Neural progenitor cell (in vitro differentiated cells): ENCODE results near the gene EPYC. TPM values are rescaled to one million over a fixed set of nuclear protein-coding genes. Genes with fewer than 3 reads are reported as not detected.

ENCODE experiments used
- DNase-seq: peaks from one replicate; pipeline ENCODE4 v3.0.0-alpha.2; 2016; ENCODE audit warnings: low spot score
- H2AFZ ChIP-seq: fragments of 200-600 bp; sonication (generic); replicated peaks from 2 replicates; pipeline ENCODE4 v1.6.1; 2016; ENCODE audit warnings: antibody characterized with exemption
- H3F3A ChIP-seq: fragments of 200-600 bp; sonication (generic); 2 replicates; pipeline ENCODE4 v1.6.1; 2016; ENCODE audit warnings: antibody characterized with exemption, low read depth
- H3K27ac ChIP-seq: fragments of 200-600 bp; sonication (generic); 2 replicates; pipeline ENCODE4 v1.5.1; 2016; ENCODE audit warnings: mild to moderate bottlenecking
- H3K27me3 ChIP-seq: fragments of 200-600 bp; sonication (generic); 2 replicates; pipeline ENCODE4 v1.6.1; 2016; ENCODE audit warnings: mild to moderate bottlenecking, moderate library complexity
- H3K36me3 ChIP-seq: fragments of 200-600 bp; sonication (generic); 2 replicates; pipeline ENCODE4 v1.5.1; 2016
- H3K4me1 ChIP-seq: fragments of 200-600 bp; sonication (generic); 2 replicates; pipeline ENCODE4 v1.6.1; 2016; ENCODE audit warnings: mixed run types
- H3K4me2 ChIP-seq: fragments of 200-600 bp; sonication (generic); 2 replicates; pipeline ENCODE4 v1.6.1; 2016
- H3K4me3 ChIP-seq: fragments of 200-600 bp; sonication (generic); 2 replicates; pipeline ENCODE4 v1.5.1; 2016
- H3K79me2 ChIP-seq: fragments of 200-600 bp; sonication (generic); 2 replicates; pipeline ENCODE4 v1.6.1; 2016; ENCODE audit warnings: low read depth
- H3K9ac ChIP-seq: fragments of 200-600 bp; sonication (generic); 2 replicates; pipeline ENCODE4 v1.6.1; 2016
- H3K9me3 ChIP-seq: fragments of 200-600 bp; sonication (generic); 2 replicates; pipeline ENCODE4 v1.5.1; 2016; ENCODE audit warnings: low read depth
- H4K20me1 ChIP-seq: fragments of 200-600 bp; sonication (generic); 2 replicates; pipeline ENCODE4 v1.6.1; 2016; ENCODE audit warnings: low read depth
- H3K27ac Mint-ChIP-seq: 3 replicates; pipeline ENCODE4 v1.8.0; 2021; ENCODE audit warnings: mixed read lengths
- H3K27me3 Mint-ChIP-seq: 2 replicates; pipeline ENCODE4 v1.8.0; 2022; ENCODE audit warnings: low read depth, mild to moderate bottlenecking, inconsistent platforms, moderate library complexity, mixed read lengths; ENCODE audit not compliant: insufficient read depth
- H3K36me3 Mint-ChIP-seq: 3 replicates; pipeline ENCODE4 v1.8.0; 2021; ENCODE audit warnings: mixed read lengths
- H3K4me1 Mint-ChIP-seq: 3 replicates; pipeline ENCODE4 v1.8.0; 2021; ENCODE audit warnings: mixed read lengths
- H3K4me3 Mint-ChIP-seq: 3 replicates; pipeline ENCODE4 v1.8.0; 2021; ENCODE audit warnings: mild to moderate bottlenecking, moderate library complexity, mixed read lengths
- H3K9me3 Mint-ChIP-seq: 3 replicates; pipeline ENCODE4 v1.8.0; 2020; ENCODE audit warnings: mixed read lengths
- CTCF ChIP-seq: fragments of 200-600 bp; sonication (generic); IDR thresholded peaks from 2 replicates; pipeline ENCODE4 v1.5.1; 2017; ENCODE audit warnings: antibody characterized with exemption, mild to moderate bottlenecking
- EZH2 ChIP-seq: fragments of 200-600 bp; sonication (generic); IDR thresholded peaks from 2 replicates; pipeline ENCODE4 v1.6.1; 2017; ENCODE audit warnings: antibody characterized with exemption, mild to moderate bottlenecking, moderate library complexity
- EZH2phosphoT487 ChIP-seq: fragments of 200-600 bp; sonication (generic); IDR thresholded peaks from 2 replicates; pipeline ENCODE4 v1.6.1; 2017; ENCODE audit warnings: antibody characterized with exemption
- total RNA-seq: library from RNA; depleted of rRNA; stranded (reverse); fragments of >200 nt; gene quantifications from 2 replicates; pipeline ENCODE4 v1.2.3, GENCODE V29; 2015; ENCODE audit warnings: low replicate concordance

The EPYC gene
- total RNA-seq, 1 donor from 2014 or later: not detected

DNA sequence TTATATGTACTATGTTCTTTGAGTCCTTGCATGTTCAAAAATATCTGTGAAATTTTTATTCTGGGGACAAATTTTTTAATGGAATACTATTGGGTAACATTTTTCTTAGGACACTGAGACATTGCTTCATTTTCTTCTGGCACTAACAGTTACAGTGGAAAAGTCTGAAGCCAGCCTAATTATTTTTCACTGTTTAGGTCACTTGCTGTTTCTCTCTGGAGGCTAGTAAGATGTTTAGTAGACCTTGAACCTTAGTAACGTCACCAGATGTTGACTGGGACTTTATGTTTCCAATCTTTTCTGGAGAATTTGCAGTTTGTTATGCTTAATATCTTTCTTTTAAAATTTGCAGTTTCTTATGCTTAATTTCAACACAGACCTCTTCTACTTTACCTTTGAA, 12.3 kb upstream of the EPYC start:
- H3K4me1 Mint-ChIP-seq: no peaks in the 10 kb centered on the region
- H3K9me3 Mint-ChIP-seq: peaks cover 5% of the 10 kb centered on the region
- H3K36me3 Mint-ChIP-seq: no peaks in the 10 kb centered on the region
- Histone ChIP-seq H3K9me3 (no peaks in the 10 kb centered on the region), H3K9ac (no peak overlapping the region), H3K79me2 (no peaks in the 10 kb centered on the region), H3K4me3 (no peak overlapping the region), H3K27me3 (no peaks in the 10 kb centered on the region), H4K20me1 (no peaks in the 10 kb centered on the region), H3K27ac (no peak overlapping the region), H2AFZ (no peak overlapping the region), H3K4me1 (no peaks in the 10 kb centered on the region), H3K36me3 (no peaks in the 10 kb centered on the region), H3K4me2 (no peak overlapping the region), H3F3A (no peaks in the 10 kb centered on the region)
- no peak for DNase-seq
- no peak overlapping the region for H3K4me3 Mint-ChIP-seq
- no peak overlapping the region for H3K27ac Mint-ChIP-seq
- TF ChIP-seq EZH2phosphoT487 (no peak), CTCF (no peak), EZH2 (no peak)
- no peaks in the 10 kb centered on the region for H3K27me3 Mint-ChIP-seq

GRCh38 chr12:91009319-91009950, 4.7 kb upstream of the EPYC start:
- Mint-ChIP-seq H3K27ac (no peak overlapping the region), H3K9me3 (no peaks in the 10 kb centered on the region), H3K4me1 (no peaks in the 10 kb centered on the region), H3K27me3 (no peaks in the 10 kb centered on the region), H3K36me3 (no peaks in the 10 kb centered on the region), H3K4me3 (no peak overlapping the region)
- H3F3A ChIP-seq: no peaks in the 10 kb centered on the region
- DNase-seq: no peak
- H4K20me1 ChIP-seq: no peaks in the 10 kb centered on the region
- no peak overlapping the region for H3K4me2 ChIP-seq
- H2AFZ ChIP-seq: no peak overlapping the region
- no peaks in the 10 kb centered on the region for H3K27me3 ChIP-seq
- H3K79me2 ChIP-seq: no peaks in the 10 kb centered on the region
- no peaks in the 10 kb centered on the region for H3K4me1 ChIP-seq
- H3K9ac ChIP-seq: no peak overlapping the region
- H3K27ac ChIP-seq: no peak overlapping the region
- H3K9me3 ChIP-seq: no peaks in the 10 kb centered on the region
- no peaks in the 10 kb centered on the region for H3K36me3 ChIP-seq
- no peak overlapping the region for H3K4me3 ChIP-seq
- TF ChIP-seq EZH2 (no peak), CTCF (no peak), EZH2phosphoT487 (no peak)

- H3K36me3 Mint-ChIP-seq: no peaks in the 10 kb centered on the region
Observed at GRCh38 chr12:91007531-91008290, 2.9 kb upstream of the EPYC start.

More at GRCh38 chr12:91007531-91008290, 2.9 kb upstream of the EPYC start:
- no peak for DNase-seq
- no peaks in the 10 kb centered on the region for H3K79me2 ChIP-seq
- H3K4me1 ChIP-seq: no peaks in the 10 kb centered on the region
- H3K4me2 ChIP-seq: no peak overlapping the region
- H3K27ac ChIP-seq: no peak overlapping the region
- no peaks in the 10 kb centered on the region for H3F3A ChIP-seq
- Mint-ChIP-seq H3K4me1 (no peaks in the 10 kb centered on the region), H3K27ac (no peak overlapping the region), H3K4me3 (no peak overlapping the region), H3K27me3 (no peaks in the 10 kb centered on the region), H3K9me3 (no peaks in the 10 kb centered on the region)
- H2AFZ ChIP-seq: no peak overlapping the region
- no peak overlapping the region for H3K4me3 ChIP-seq
- H3K9ac ChIP-seq: no peak overlapping the region
- no peaks in the 10 kb centered on the region for H4K20me1 ChIP-seq
- TF ChIP-seq CTCF (no peak), EZH2 (no peak), EZH2phosphoT487 (no peak)
- H3K9me3 ChIP-seq: no peaks in the 10 kb centered on the region
- H3K27me3 ChIP-seq: no peaks in the 10 kb centered on the region
- H3K36me3 ChIP-seq: no peaks in the 10 kb centered on the region
